T-helper 1 cell treated with Interleukin-12 subunit alpha and Interleukin-12 subunit beta and Interleukin-4 antibody, amounts not matched to agents 30 ng/mL and 1 ng/mL, for 36 hours (primary cell): ENCODE results near the gene SMPD2. TPM values are rescaled to one million over a fixed set of nuclear protein-coding genes. Genes with fewer than 3 reads are reported as not detected.
"Not testable (repeated sequence)": the region's sequence is repeated elsewhere in the genome, so short reads cannot be mapped to it uniquely, and the experiment has no call there.

ENCODE experiments used
- intact Hi-C: fragments of 100-400 bp; cut with micrococcal nuclease; formaldehyde crosslinking; loops from one replicate; pipeline ENCODE4 v1.15.1; 2024
- total RNA-seq: library from RNA; stranded (reverse); gene quantifications from 2 replicates; pipeline ENCODE4 v1.2.3, GENCODE V29; 2022

Gene SMPD2
- total RNA-seq, 1 donor from 2014 or later, result 22.8 TPM

- intact Hi-C loops, result loop anchor here (1.0 to 10.0 kb wide), 4 partner anchors 272 to 1504 kb away; partner anchors contain the start of genes AMD1, CEP57L1 and SEC63
Observed at GRCh38 chr6:109458774-109459531, 18.4 kb downstream of the SMPD2 start.

DNA sequence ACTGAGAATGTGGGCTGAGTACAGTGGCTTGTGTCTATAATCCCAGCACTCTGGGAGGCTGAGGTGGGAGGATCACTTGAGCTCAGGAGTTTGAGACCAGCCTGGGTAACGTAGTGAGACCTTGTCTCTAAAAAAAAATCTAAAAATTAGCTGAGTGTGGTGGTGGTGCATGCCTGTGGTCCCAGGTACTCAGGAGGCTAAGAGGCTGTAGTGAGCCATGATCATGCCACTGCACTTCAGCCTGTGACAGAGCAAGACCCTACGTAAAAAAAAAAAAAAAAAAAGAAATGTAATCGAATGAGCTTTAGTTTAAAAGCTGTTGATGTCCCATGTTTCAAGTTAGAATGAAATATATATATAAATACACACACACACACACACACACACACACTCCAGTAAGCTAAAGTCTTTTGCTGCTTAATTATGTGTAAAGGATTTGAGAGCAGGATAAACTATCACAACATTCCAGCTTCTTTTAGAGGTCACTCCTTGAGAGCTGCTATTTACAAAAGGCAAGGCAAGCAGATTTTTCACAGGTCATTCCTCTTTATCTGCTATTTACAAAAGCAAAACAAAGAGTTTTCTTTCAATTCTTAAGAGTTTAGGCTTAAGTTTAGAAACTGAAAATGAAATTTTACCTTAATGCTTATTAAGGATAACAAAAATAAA, 19.8 kb downstream of the SMPD2 start:
- intact Hi-C loops, result no loop called here

- intact Hi-C loops, result not testable (repeated sequence)
Observed at GRCh38 chr6:109461205-109461604, 20.7 kb downstream of the SMPD2 start.

DNA sequence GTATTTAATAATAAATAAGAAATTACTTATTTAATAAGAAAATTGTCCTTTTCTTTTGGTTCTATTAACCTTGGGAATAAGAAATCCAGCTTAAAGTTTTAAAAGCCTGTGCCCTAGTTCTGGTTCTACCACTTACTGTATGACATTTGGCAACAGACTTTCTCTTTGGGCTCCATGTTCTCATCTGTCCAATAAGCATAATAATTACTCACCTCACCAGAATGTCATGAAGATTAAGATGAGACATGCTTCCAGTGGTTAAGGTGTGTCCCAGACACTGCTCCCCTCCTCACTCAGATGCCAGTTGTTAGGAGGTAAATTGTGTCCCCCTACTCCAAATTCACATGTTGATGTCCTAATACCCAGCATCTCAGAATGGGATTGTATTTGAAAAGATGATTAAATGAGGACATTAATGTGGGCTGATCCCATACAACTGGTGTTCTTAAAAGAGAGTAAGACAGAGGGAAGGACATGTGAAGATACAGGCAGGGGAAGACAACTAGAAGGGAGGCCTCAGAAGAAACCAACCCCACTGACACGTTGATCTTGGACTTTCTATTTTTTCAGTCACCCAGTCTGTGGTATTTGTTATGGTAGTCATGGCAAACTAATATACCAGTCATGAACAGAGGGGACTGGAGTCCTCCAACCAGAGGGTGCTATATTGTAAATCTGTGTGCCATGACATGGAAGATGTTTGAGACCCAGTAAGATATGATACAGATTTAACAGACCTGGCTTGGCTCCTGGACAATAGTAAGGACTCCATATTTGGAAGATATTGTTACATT, 21.4 kb downstream of the SMPD2 start:
- intact Hi-C loops, result no loop called here

GRCh38 chr6:109465772-109466171, 25.2 kb downstream of the SMPD2 start:
- intact Hi-C loops, result no loop called here

- intact Hi-C loops, result no loop called here
Observed at GRCh38 chr6:109466212-109466923, 25.8 kb downstream of the SMPD2 start.

DNA sequence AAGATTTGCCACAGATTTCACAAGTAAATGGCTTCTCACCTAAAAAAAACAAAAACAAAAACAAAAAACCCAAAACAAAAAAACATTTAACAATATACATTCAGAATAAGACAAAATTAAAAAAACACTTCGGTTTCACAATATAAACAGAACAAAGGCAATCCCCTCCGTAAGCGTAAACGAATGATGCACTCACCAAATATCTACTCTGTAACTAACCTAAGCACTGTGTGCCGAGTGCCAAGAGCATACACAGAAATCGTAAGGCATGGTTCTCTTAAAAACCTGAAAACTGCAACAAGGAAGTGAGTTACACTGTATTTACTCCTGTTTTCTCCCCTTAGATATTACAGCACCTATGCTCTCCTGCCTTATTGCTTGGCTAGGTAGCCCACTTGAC, 27.2 kb downstream of the SMPD2 start:
- intact Hi-C loops, result no loop called here

GRCh38 chr6:109469591-109470189, 29.2 kb downstream of the SMPD2 start:
- intact Hi-C loops, result no loop called here

DNA sequence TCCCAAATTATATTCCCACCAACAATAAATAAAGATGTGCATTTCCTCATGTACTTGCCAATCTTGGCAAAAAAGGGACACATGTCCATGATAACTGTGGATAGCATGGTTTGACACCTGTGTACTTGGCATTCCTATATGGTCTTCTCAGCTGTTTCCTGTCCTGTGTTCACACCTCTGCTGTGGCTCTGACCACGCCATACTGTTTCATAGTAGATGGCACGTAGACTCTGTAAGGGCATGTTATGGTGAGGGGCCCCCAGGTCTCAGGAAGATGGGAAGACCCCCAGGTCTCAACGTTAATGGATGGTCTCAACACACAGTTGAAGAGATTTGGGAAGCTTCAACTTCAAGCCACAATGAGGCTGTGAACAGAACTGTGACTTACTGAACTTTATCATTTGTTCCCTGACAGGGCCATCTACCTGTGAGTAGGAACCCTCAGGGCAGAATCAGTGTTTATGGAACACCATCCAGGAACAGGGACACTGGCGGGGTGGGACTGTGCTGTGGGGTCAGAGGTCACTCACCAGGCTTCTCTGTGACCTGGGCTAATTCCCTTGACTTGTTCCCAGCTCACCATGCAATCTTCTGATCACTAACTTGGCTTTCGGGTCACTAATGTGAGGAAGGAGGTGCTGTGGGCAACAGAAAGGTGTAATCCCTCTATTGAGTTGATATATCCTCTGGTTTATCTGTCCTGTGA, 30.7 kb downstream of the SMPD2 start:
- intact Hi-C loops, result no loop called here

GRCh38 chr6:109472132-109472995, 31.8 kb downstream of the SMPD2 start:
- intact Hi-C loops, result no loop called here

DNA sequence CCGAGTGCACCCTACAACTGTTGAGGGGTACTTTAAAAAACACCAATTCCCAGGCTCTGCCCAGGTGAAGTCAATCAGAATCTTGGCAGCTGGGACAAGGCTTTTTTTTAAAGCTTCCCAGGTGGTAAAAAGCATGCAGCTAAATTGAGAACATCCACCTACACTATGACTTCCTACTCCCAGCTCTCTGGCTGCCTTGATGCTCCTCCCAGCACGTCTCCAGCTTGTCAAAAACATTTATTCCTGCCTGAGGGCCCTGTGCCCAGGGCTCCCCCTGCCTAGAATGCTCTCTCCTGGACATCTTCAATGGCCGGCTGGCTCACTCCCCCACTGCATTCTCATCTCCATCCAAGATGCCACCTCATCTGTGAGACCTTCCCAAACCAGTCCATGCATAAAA, 32.6 kb downstream of the SMPD2 start:
- intact Hi-C loops, result no loop called here

- intact Hi-C loops, result no loop called here
Observed at GRCh38 chr6:109474995-109475394, 34.5 kb downstream of the SMPD2 start.

DNA sequence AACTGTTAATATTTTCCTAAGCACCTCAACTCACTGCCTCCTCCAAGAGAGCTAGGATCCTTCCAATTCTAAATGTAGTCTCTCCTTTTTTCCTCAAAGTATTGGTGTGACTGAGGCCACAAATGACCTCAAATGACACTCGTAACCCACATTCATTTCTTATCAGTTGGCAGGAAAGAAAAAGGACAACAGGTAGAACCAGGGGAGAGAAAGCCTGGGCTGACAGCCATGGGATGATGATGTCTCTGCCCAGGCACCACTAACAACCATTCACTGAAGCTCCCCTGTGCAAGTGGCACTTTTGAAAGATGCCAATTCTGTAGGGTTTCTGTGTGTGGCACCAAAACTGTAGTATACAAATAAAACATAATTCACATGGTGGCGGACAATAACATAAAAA, 35.1 kb downstream of the SMPD2 start:
- intact Hi-C loops, result no loop called here

GRCh38 chr6:109477184-109477583, 36.7 kb downstream of the SMPD2 start:
- intact Hi-C loops, result no loop called here

- intact Hi-C loops, result no loop called here
Observed at GRCh38 chr6:109477725-109478124, 37.2 kb downstream of the SMPD2 start.

DNA sequence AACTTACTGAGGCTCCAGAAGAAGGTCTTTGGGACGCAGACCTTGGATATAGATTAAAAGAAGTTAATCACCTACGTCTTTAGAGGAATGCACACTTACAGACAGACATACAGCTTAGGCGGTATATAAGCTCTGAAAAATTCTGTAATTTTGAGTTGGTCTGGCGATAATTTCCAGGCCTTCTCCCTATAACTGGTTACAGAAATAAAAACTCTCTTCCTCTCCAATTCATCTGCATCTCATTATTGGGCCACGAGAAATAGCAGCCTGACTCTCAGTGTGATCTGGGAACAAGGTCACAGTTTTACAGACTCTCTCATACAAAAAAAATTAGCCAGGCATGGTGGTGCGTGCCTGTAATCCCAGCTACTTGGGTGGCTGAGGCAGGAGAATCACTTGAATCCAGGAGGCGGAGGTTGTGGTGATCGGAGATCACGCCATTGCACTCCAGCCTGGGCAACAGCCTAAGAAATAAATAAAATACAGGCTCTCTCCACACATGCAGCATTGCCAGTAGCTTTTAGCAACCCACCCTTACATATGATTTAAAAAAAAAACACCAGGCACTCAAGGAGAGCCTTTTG, 37.8 kb downstream of the SMPD2 start:
- intact Hi-C loops, result no loop called here

DNA sequence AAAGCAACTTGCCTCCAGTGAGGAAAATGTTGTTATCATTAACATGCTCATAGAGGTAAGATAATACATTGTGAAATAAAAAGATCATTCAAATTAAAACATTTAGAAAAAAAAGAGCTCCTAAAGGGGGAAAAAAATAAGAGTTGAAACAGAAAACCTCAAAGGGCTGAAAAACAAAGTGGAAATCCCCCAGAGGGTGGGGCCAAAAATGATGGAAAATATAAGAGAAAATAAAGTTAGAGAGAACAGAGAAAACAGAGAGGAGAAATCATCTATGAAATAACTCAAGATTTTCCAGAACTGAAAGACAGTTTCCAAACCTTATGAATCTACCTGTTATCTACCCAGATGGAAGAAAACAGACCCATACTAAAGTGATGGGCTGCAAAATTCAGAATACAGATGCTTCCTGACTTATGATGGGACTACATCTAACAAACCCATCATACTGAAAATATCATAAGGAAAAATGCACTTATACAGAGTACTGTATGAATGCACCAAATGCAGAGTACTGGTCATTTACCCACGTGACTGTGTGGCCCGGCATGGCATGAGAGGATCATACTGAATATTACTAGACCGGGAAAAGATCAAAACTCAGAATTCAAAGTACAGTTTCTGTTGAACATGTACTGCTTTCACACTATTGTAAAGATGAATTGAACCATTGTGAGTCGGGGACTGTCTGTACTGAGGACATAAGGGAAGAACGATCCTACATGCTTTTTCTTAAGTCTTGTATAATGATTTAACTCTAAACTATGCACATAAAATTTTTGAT, 38.5 kb downstream of the SMPD2 start:
- intact Hi-C loops, result loop anchor here (1.0 kb wide), 2 partner anchors 24 to 96 kb away; partner anchors contain the start of gene MICAL1

DNA sequence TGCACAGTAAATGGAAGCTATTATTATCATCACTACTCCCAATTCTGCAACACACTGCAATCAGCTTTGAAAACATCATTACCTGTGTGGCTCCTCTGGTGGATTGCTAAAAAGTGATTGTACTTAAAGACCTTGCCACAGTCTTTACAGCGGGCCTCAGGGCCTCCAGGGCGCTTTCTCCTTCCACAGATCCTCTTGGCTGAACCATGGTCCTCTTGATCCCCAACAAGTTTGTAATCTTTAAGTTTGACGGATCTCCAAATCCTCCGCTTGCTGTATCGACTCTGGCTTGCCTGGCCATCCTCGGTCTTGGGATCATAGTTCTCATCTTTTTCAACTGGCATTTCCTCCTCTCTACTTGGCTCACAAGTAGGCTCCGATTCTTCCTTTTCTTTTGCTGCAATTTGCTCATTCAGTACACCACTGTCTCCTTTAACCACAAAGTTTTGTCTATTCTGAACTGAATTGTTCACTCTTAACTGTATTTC, 40.5 kb downstream of the SMPD2 start:
- intact Hi-C loops, result loop anchor here (5.0 kb wide), 2 partner anchors 36 to 604 kb away; no protein-coding TSS in a partner anchor
